SK-N-SH treated with all-trans-retinoic acid at 6 μM for 48 hours (cell line): ENCODE measurements around the gene DNAAF1.

Source experiments
- GLIS3 ChIP-seq: fragments of 250-450 bp; sonication (Bioruptor Pico); IDR thresholded peaks from 2 replicates; pipeline ENCODE4 v1.5.0; 2020; ENCODE audit warnings: mild to moderate bottlenecking, moderate library complexity
- SNAI2 ChIP-seq: fragments of 250-450 bp; sonication (Bioruptor Pico); IDR thresholded peaks from 2 replicates; pipeline ENCODE4 v1.5.0; 2020; ENCODE audit warnings: mild to moderate bottlenecking, moderate library complexity
- TCF4 ChIP-seq: fragments of 250-450 bp; sonication (Bioruptor Pico); IDR thresholded peaks from 2 replicates; pipeline ENCODE4 v1.8.0; 2021; ENCODE audit warnings: mild to moderate bottlenecking, moderate library complexity, borderline replicate concordance
- TOX ChIP-seq: fragments of 250-450 bp; sonication (Bioruptor Pico); IDR thresholded peaks from 2 replicates; pipeline ENCODE4 v1.8.0; 2021; ENCODE audit warnings: mild to moderate bottlenecking, moderate library complexity, borderline replicate concordance
- ZFP3 ChIP-seq: fragments of 250-450 bp; sonication (Bioruptor Pico); IDR thresholded peaks from 2 replicates; pipeline ENCODE4 v1.5.0; 2020; ENCODE audit warnings: mild to moderate bottlenecking, moderate library complexity
- ZFP30 ChIP-seq: fragments of 450-650 bp; formaldehyde crosslinking; IDR thresholded peaks from 2 replicates; pipeline ENCODE4 v1.5.0; 2022; ENCODE audit warnings: mild to moderate bottlenecking, moderate library complexity
- ZNF70 ChIP-seq: fragments of 450-650 bp; formaldehyde crosslinking; IDR thresholded peaks from 2 replicates; pipeline ENCODE4 v1.5.0; 2020; ENCODE audit warnings: mild to moderate bottlenecking, moderate library complexity
- ZNF8 ChIP-seq: fragments of 450-650 bp; formaldehyde crosslinking; IDR thresholded peaks from 2 replicates; pipeline ENCODE4 v1.5.0; 2020; ENCODE audit warnings: mild to moderate bottlenecking, moderate library complexity
- TF ChIP-seq, protein P1 (sequence below): fragments of 250-450 bp; sonication (Bioruptor Pico); IDR thresholded peaks from 2 replicates; pipeline ENCODE4 v1.5.1; 2021; ENCODE audit warnings: mild to moderate bottlenecking, moderate library complexity
- TF ChIP-seq, protein P2 (sequence below): fragments of 250-450 bp; sonication (Bioruptor Pico); IDR thresholded peaks from 2 replicates; pipeline ENCODE4 v1.8.0; 2020; ENCODE audit warnings: mild to moderate bottlenecking, moderate library complexity, borderline replicate concordance
- TF ChIP-seq, protein P3 (sequence below): fragments of 250-450 bp; sonication (Bioruptor Pico); IDR thresholded peaks from 2 replicates; pipeline ENCODE4 v1.5.1; 2020; ENCODE audit warnings: low read depth, mild to moderate bottlenecking, moderate library complexity

DNA sequence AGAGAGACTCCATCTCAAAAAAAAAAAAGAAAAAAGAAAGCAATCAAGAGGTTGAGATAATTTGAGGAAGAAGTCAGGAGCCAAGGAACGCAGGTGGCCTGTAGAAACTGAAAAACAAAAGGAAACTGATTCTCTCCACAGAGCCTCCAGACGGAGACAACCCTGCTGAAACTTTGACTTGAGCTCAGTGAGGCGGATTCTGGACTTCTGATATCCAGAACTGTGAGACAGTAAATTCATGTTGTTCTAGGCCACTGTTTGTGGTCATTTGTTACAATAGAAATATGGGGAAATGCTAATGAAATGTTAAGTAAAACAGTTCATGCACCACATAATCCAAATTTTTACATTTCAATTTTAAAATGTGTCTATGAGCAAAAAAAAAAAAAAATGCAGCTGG, 33.6 kb upstream of the DNAAF1 start:
- TF ChIP-seq, protein P1, sequence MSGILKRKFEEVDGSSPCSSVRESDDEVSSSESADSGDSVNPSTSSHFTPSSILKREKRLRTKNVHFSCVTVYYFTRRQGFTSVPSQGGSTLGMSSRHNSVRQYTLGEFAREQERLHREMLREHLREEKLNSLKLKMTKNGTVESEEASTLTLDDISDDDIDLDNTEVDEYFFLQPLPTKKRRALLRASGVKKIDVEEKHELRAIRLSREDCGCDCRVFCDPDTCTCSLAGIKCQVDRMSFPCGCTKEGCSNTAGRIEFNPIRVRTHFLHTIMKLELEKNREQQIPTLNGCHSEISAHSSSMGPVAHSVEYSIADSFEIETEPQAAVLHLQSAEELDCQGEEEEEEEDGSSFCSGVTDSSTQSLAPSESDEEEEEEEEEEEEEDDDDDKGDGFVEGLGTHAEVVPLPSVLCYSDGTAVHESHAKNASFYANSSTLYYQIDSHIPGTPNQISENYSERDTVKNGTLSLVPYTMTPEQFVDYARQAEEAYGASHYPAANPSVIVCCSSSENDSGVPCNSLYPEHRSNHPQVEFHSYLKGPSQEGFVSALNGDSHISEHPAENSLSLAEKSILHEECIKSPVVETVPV (CRISPR knock-in tag): no peak
- TF ChIP-seq ZFP30 (CRISPR knock-in tag): no peak
- TF ChIP-seq, protein P2, sequence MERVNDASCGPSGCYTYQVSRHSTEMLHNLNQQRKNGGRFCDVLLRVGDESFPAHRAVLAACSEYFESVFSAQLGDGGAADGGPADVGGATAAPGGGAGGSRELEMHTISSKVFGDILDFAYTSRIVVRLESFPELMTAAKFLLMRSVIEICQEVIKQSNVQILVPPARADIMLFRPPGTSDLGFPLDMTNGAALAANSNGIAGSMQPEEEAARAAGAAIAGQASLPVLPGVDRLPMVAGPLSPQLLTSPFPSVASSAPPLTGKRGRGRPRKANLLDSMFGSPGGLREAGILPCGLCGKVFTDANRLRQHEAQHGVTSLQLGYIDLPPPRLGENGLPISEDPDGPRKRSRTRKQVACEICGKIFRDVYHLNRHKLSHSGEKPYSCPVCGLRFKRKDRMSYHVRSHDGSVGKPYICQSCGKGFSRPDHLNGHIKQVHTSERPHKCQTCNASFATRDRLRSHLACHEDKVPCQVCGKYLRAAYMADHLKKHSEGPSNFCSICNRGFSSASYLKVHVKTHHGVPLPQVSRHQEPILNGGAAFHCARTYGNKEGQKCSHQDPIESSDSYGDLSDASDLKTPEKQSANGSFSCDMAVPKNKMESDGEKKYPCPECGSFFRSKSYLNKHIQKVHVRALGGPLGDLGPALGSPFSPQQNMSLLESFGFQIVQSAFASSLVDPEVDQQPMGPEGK: no peak
- TF ChIP-seq, protein P3, sequence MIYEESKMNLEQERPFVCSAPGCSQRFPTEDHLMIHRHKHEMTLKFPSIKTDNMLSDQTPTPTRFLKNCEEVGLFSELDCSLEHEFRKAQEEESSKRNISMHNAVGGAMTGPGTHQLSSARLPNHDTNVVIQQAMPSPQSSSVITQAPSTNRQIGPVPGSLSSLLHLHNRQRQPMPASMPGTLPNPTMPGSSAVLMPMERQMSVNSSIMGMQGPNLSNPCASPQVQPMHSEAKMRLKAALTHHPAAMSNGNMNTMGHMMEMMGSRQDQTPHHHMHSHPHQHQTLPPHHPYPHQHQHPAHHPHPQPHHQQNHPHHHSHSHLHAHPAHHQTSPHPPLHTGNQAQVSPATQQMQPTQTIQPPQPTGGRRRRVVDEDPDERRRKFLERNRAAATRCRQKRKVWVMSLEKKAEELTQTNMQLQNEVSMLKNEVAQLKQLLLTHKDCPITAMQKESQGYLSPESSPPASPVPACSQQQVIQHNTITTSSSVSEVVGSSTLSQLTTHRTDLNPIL (CRISPR knock-in tag): no peak
- TF ChIP-seq TOX (CRISPR knock-in tag): no peak
- no peak for TF ChIP-seq TCF4
- TF ChIP-seq ZNF70: no peak
- TF ChIP-seq ZFP3: no peak
- TF ChIP-seq ZNF8 (CRISPR knock-in tag): no peak
- TF ChIP-seq SNAI2 (CRISPR knock-in tag): no peak
- no peak for TF ChIP-seq GLIS3
